GM23338 (cell line): Measurements from ENCODE around the gene RORC. TPM values are rescaled to one million over a fixed set of nuclear protein-coding genes. Genes with fewer than 3 reads are reported as not detected.

Experiments used
- ATAC-seq: fragments of 200-7000 bp; cut with Tn5 transposase; 3 replicates; pipeline ENCODE4 v1.9.1; 2020
- DNase-seq: peaks from one replicate; pipeline ENCODE4 v3.0.0-alpha.2; 2015; ENCODE audit warnings: low spot score
- H2AFZ ChIP-seq: fragments of 200-600 bp; sonication (generic); 2 replicates; pipeline ENCODE4 v1.8.0; 2016; ENCODE audit warnings: antibody characterized with exemption, mild to moderate bottlenecking, moderate library complexity
- H3F3A ChIP-seq: fragments of 200-600 bp; sonication (generic); replicated peaks from 2 replicates; pipeline ENCODE4 v1.8.0; 2017; ENCODE audit warnings: antibody characterized with exemption, mixed run types, low read depth
- H3K27ac ChIP-seq: fragments of 200-600 bp; sonication (generic); 2 replicates; pipeline ENCODE4 v1.6.1; 2016; ENCODE audit warnings: low read depth
- H3K27me3 ChIP-seq: fragments of 200-600 bp; sonication (generic); 2 replicates; pipeline ENCODE4 v1.8.0; 2016; ENCODE audit warnings: mild to moderate bottlenecking, mixed run types, moderate library complexity; ENCODE audit not compliant: insufficient read depth
- H3K36me3 ChIP-seq: fragments of 200-600 bp; sonication (generic); 2 replicates; pipeline ENCODE4 v1.8.0; 2016; ENCODE audit warnings: mild to moderate bottlenecking; ENCODE audit not compliant: insufficient read depth
- H3K4me1 ChIP-seq: fragments of 200-600 bp; sonication (generic); 2 replicates; pipeline ENCODE4 v1.8.0; 2016; ENCODE audit warnings: mild to moderate bottlenecking, moderate library complexity; ENCODE audit not compliant: insufficient read depth
- H3K4me2 ChIP-seq: fragments of 200-600 bp; sonication (generic); 2 replicates; pipeline ENCODE4 v1.7.1; 2017; ENCODE audit warnings: mixed run types
- H3K4me3 ChIP-seq: fragments of 200-600 bp; sonication (generic); 2 replicates; pipeline ENCODE4 v1.6.1; 2016; ENCODE audit warnings: mixed run types
- H3K79me2 ChIP-seq: fragments of 200-600 bp; sonication (generic); replicated peaks from 2 replicates; pipeline ENCODE4 v1.8.0; 2017; ENCODE audit warnings: mild to moderate bottlenecking; ENCODE audit not compliant: insufficient read depth
- H3K9me2 ChIP-seq: fragments of 200-600 bp; sonication (generic); 2 replicates; pipeline ENCODE4 v1.8.0; 2017; ENCODE audit not compliant: insufficient read depth
- H4K20me1 ChIP-seq: fragments of 200-600 bp; sonication (generic); replicated peaks from 2 replicates; pipeline ENCODE4 v1.8.0; 2017; ENCODE audit warnings: mild to moderate bottlenecking; ENCODE audit not compliant: insufficient read depth
- H3K27ac Mint-ChIP-seq: 2 replicates; pipeline ENCODE4 v1.8.0; 2020; ENCODE audit warnings: inconsistent platforms, mild to moderate bottlenecking, moderate library complexity, mixed read lengths
- H3K27me3 Mint-ChIP-seq: 3 replicates; pipeline ENCODE4 v1.8.0; 2022; ENCODE audit warnings: low read depth, mild to moderate bottlenecking, moderate library complexity, mixed read lengths, inconsistent platforms; ENCODE audit not compliant: insufficient read depth, poor library complexity
- H3K36me3 Mint-ChIP-seq: 3 replicates; pipeline ENCODE4 v1.8.0; 2021; ENCODE audit warnings: low read depth, mild to moderate bottlenecking, inconsistent platforms, moderate library complexity, mixed read lengths
- H3K4me1 Mint-ChIP-seq: 3 replicates; pipeline ENCODE4 v1.8.0; 2020; ENCODE audit warnings: mild to moderate bottlenecking, inconsistent platforms, mixed read lengths
- H3K4me3 Mint-ChIP-seq: 3 replicates; pipeline ENCODE4 v1.8.0; 2021; ENCODE audit warnings: moderate library complexity, mild to moderate bottlenecking, inconsistent platforms, mixed read lengths
- H3K9me3 Mint-ChIP-seq: 3 replicates; pipeline ENCODE4 v1.8.0; 2020; ENCODE audit warnings: moderate library complexity, mild to moderate bottlenecking, inconsistent platforms, mixed read lengths
- CREB1 ChIP-seq: fragments of 250-450 bp; sonication (Bioruptor Pico); IDR thresholded peaks from 2 replicates; pipeline ENCODE4 v1.5.0; 2020; ENCODE audit warnings: low read depth, mild to moderate bottlenecking, moderate library complexity
- CTCF ChIP-seq, 2 experiments: fragments of 200-600 bp in 1 of 2; sonication (generic) in 1 of 2; conservative IDR thresholded peaks; 2 replicates each; pipeline versions ENCODE4 v1.5.1 to v1.6.1; 2016 to 2017; ENCODE audit warnings: antibody characterized with exemption in 2 of 2, low read depth in 2 of 2, mild to moderate bottlenecking in 2 of 2, moderate library complexity in 1 of 2
- EZH2 ChIP-seq: fragments of 200-600 bp; sonication (generic); IDR thresholded peaks from one replicate; pipeline ENCODE4 v1.8.0; 2017; ENCODE audit warnings: antibody characterized with exemption, mild to moderate bottlenecking, low read depth; ENCODE audit not compliant: unreplicated experiment
- EZH2phosphoT487 ChIP-seq: fragments of 200-600 bp; sonication (generic); IDR thresholded peaks from one replicate; pipeline ENCODE4 v1.8.1; 2018; ENCODE audit warnings: antibody characterized with exemption; ENCODE audit not compliant: unreplicated experiment
- JUNB ChIP-seq: IDR thresholded peaks from one replicate; pipeline ENCODE4 v1.6.1; 2016; ENCODE audit warnings: antibody characterized with exemption; ENCODE audit not compliant: unreplicated experiment
- NANOG ChIP-seq: IDR thresholded peaks from 2 replicates; pipeline ENCODE4 v1.6.1; 2016; ENCODE audit warnings: antibody characterized with exemption, borderline replicate concordance
- POLR2AphosphoS5 ChIP-seq: IDR thresholded peaks from 2 replicates; pipeline ENCODE4 v1.6.1; 2016; ENCODE audit warnings: antibody characterized with exemption, low read depth
- STAT1 ChIP-seq: IDR thresholded peaks from one replicate; pipeline ENCODE4 v1.6.1; 2016; ENCODE audit warnings: antibody characterized with exemption; ENCODE audit not compliant: unreplicated experiment
- ZNF114 ChIP-seq: fragments of 250-450 bp; sonication (Bioruptor Pico); IDR thresholded peaks from 2 replicates; pipeline ENCODE4 v1.5.0; 2020; ENCODE audit warnings: mild to moderate bottlenecking, moderate library complexity
- ZNF331 ChIP-seq: fragments of 250-450 bp; sonication (Bioruptor Pico); IDR thresholded peaks from 2 replicates; pipeline ENCODE4 v1.5.0; 2020; ENCODE audit warnings: low read depth, mild to moderate bottlenecking, moderate library complexity
- ZNF462 ChIP-seq: fragments of 250-450 bp; sonication (Bioruptor Pico); IDR thresholded peaks from 2 replicates; pipeline ENCODE4 v1.5.0; 2020; ENCODE audit warnings: mild to moderate bottlenecking, moderate library complexity
- polyA plus RNA-seq: library from polyadenylated mRNA; unstranded; fragments of >200 nt; fragmentation: Nextera tagmentation; extraction: Ambion mirVana; gene quantifications from 2 replicates; pipeline ENCODE4 v1.2.1, GENCODE V29; 2016
- total RNA-seq: library from RNA; depleted of rRNA; stranded (reverse); fragments of >200 nt; shearing (Covaris generic); gene quantifications from 2 replicates; pipeline ENCODE4 v1.2.3, GENCODE V29; 2014
- TF ChIP-seq, protein P1 (sequence below): IDR thresholded peaks from 2 replicates; pipeline ENCODE4 v1.6.1; 2016; ENCODE audit warnings: antibody characterized with exemption
- TF ChIP-seq, protein P2 (sequence below): IDR thresholded peaks from one replicate; pipeline ENCODE4 v1.6.1; 2018; ENCODE audit warnings: antibody characterized with exemption; ENCODE audit not compliant: unreplicated experiment

Gene RORC
- total and polyA plus RNA-seq, 2 experiments from 2014 or later = 0.29 to 0.97 TPM

DNA sequence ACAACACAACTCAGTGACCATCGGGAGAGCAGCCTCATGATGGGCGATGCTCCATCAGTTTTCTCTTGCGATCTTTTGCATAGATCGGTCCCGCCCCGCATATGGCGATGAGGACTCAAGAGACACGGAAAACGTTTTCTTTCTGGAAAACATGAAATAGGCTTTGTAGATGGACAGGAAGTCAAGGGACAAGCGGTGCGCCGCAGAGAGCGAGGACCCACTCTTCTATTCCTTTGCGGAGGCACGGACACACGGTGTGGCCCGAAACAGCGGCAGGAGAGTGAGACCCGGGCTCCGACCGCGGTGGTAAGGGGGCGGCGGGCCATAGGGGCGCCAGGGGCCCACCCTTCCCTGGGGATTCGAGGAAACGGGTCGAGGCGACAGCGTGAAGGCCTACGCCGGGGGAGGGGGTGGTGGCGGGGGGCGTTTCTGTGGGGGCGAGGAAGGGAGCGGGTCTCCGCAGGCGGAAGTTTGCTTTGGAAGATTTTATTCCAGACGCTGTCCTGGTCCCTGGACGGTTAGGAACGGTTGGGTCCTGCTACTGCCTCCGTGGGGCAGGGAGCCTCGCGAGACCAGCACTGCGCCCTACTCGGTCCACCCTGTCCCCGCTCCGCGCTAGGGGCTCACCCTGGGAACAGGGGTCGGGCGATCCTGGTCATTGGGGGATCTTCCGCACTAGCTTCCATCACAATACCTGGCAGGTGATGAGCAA, 40.5 kb downstream of the RORC start:
- H3K4me3 ChIP-seq = peak overlapping the region; percentile 76
- H3K27ac ChIP-seq = no peak overlapping the region
- Mint-ChIP-seq H3K4me3 (peak overlapping the region; percentile 85), H3K36me3 (no peaks in the 10 kb centered on the region), H3K9me3 (peaks cover 2% of the 10 kb centered on the region; the same call in 1 of the 3 replicates), H3K4me1 (peaks cover 11% of the 10 kb centered on the region; the same call in 2 of the 3 replicates), H3K27ac (peak overlapping the region; percentile 46; the same call in 1 of the 2 replicates), H3K27me3 (peaks cover 6% of the 10 kb centered on the region)
- H4K20me1 ChIP-seq = no peaks in the 10 kb centered on the region
- peak overlapping the region; percentile 48 for H2AFZ ChIP-seq
- TF ChIP-seq NANOG (no peak), EZH2phosphoT487 (no peak), EZH2 (no peak), ZNF462 (CRISPR knock-in tag) (no peak), POLR2AphosphoS5 (no peak), JUNB (no peak), CREB1 (CRISPR knock-in tag) (no peak), CTCF (conservative IDR thresholded peaks at IDR 0.05; ENCODE audit: low read depth in 2 of 2) (no peak), ZNF331 (CRISPR knock-in tag) (no peak), ZNF114 (CRISPR knock-in tag) (no peak), STAT1 (no peak)
- TF ChIP-seq, protein P1, sequence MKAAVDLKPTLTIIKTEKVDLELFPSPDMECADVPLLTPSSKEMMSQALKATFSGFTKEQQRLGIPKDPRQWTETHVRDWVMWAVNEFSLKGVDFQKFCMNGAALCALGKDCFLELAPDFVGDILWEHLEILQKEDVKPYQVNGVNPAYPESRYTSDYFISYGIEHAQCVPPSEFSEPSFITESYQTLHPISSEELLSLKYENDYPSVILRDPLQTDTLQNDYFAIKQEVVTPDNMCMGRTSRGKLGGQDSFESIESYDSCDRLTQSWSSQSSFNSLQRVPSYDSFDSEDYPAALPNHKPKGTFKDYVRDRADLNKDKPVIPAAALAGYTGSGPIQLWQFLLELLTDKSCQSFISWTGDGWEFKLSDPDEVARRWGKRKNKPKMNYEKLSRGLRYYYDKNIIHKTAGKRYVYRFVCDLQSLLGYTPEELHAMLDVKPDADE = no peak
- TF ChIP-seq, protein P2, sequence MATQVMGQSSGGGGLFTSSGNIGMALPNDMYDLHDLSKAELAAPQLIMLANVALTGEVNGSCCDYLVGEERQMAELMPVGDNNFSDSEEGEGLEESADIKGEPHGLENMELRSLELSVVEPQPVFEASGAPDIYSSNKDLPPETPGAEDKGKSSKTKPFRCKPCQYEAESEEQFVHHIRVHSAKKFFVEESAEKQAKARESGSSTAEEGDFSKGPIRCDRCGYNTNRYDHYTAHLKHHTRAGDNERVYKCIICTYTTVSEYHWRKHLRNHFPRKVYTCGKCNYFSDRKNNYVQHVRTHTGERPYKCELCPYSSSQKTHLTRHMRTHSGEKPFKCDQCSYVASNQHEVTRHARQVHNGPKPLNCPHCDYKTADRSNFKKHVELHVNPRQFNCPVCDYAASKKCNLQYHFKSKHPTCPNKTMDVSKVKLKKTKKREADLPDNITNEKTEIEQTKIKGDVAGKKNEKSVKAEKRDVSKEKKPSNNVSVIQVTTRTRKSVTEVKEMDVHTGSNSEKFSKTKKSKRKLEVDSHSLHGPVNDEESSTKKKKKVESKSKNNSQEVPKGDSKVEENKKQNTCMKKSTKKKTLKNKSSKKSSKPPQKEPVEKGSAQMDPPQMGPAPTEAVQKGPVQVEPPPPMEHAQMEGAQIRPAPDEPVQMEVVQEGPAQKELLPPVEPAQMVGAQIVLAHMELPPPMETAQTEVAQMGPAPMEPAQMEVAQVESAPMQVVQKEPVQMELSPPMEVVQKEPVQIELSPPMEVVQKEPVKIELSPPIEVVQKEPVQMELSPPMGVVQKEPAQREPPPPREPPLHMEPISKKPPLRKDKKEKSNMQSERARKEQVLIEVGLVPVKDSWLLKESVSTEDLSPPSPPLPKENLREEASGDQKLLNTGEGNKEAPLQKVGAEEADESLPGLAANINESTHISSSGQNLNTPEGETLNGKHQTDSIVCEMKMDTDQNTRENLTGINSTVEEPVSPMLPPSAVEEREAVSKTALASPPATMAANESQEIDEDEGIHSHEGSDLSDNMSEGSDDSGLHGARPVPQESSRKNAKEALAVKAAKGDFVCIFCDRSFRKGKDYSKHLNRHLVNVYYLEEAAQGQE = no peak
- no peaks in the 10 kb centered on the region for H3K9me2 ChIP-seq
- H3F3A ChIP-seq = peaks cover 6% of the 10 kb centered on the region; the same call in 1 of the 2 replicates
- ATAC-seq (peak; percentile 18), DNase-seq (peak; percentile 44)
- H3K4me2 ChIP-seq = peak overlapping the region; percentile 80
- H3K27me3 ChIP-seq = no peaks in the 10 kb centered on the region
- no peaks in the 10 kb centered on the region for H3K36me3 ChIP-seq
- H3K79me2 ChIP-seq = no peaks in the 10 kb centered on the region; the same call in 1 of the 2 replicates
- peaks cover 11% of the 10 kb centered on the region for H3K4me1 ChIP-seq
